NCI-H69 (cell line): ENCODE data around the gene ZNF521.
A peak's percentile ranks its signal among the peaks of the same experiment; 100 is the strongest.
"Not testable (repeated sequence)": the region's sequence is repeated elsewhere in the genome, so short reads cannot be mapped to it uniquely, and the experiment has no call there.

Experiments used
- DNase-seq: peaks from one replicate; lab custom pipeline; 2025; lab: John Stamatoyannopoulos, UW

Gene ZNF521

DNA sequence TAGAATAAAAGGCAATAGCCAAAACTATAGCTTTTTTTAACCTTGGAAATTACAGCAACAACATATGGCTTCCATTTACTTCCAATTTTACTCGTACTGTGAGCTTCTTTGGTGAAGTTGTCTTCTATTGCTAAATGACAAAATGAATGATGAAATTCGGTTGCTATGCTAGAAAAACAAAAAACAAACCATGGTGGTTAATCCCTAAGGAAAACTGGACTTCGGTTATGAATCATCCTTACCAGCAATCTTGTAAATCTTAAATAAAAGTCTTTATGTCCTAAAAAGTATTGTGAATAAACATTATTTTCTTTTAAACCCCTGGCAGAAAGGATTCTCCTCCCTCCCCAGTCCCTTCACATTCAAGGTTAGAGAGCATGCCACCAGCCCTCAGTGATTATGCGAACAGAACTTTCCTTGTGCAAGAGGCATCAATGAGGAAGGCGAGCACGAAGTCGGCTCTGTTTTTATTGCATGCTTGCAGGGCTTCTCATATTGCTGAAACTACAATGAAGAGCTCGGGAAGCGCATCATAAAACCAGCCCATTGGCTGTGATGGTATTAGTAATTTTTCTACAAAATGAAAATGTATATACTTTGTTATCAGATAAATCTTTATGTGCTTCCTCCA lies 62.9 kb downstream of the ZNF521 start:
- DNase-seq = no peak

DNA sequence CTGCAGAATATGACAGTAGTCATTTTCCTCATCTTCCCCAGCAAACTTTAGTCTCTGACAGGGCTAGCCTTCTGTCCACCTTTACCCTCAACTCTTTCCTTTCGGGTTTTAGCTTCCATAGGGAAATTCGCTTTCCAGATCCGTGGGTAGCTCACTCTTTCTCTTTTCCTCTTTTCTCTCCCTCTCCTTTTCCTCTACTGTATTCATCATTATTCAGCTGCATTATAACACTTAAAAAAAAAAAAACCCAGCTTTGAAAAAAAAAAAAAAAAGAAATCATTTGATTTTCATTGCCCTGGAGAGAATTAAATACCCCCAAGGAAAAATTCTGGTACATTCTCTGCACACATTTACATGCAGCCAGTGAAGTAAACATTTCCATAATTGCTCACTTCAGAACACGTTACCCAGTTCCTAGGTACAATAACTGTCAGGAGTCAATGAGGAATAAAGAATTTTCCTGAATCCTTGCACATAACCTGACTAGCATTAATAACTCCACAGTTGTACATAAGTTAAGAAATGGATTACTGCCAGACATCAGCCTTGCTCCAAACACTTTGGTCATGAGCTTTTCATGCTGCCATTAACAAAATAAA lies 63.5 kb downstream of the ZNF521 start:
- no peak for DNase-seq

DNA sequence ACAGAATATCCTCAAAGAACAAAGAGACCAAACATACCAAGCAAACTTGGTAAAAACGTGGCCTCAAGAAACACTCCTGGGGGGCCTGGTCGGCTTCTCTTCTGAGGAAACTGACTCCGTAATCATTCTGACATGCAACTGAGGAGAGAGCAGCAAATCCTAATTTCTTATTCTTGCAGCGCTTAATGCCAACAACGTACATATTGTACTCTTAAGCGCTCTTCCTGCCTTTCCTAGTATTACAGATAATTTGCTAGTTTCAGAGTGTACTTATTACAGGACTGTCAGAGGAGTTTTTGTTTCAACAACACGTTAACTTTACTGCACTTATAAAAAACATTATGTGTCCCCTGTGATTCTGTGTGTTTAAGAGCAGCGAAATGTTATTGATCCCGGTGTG lies 64.9 kb downstream of the ZNF521 start:
- no peak for DNase-seq

DNA sequence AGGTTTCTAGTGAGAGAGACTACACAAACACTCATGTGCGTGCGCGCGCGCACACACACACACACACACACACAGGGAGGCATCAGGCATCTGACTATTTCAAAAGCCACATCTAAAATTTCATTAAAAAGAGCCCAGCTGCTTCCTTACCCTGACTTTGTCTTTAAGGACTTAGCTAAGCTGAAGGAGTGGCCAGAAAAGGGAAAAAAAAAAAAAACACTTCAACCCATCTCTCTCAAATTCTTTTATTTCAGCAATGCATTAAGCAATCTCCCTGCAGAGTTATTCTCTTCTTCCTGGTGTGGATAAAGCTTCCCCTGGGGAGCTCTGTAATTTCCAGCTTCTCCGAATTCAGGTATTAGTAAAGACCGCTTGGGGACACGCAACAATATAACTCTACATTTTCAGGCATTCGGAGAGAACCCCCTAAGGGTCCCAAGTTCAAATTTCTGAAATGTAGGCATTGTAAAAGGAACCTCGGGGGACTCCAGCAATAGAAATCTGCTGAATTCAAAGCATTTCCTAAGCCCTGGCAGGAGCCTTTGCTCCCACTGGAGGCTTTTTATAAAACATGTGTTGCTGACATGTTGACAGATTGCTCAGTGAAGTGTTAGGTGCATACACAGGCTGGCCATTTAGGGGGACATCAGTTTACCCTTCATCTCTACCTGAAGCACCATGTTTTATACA lies 67.0 kb downstream of the ZNF521 start:
- DNase-seq = peak; percentile 91

DNA sequence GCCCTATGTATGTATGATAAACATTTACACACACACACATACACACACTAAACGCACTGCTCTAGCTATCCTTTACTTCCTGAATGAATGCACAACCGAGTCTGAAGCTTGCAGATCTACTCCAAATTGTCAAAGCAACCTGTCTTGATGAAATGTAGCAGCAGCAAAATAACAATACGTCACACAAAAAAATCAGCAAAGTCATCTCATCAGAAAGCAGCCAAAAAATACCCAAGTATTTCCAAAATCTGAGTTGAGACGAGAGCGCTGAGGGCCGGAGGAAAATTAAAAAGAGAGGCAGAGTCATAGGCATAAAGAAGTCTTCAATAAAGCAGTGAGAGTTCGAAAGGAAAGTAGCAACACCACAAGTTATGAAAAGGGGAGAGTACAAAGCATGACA lies 67.7 kb downstream of the ZNF521 start:
- DNase-seq = no peak

DNA sequence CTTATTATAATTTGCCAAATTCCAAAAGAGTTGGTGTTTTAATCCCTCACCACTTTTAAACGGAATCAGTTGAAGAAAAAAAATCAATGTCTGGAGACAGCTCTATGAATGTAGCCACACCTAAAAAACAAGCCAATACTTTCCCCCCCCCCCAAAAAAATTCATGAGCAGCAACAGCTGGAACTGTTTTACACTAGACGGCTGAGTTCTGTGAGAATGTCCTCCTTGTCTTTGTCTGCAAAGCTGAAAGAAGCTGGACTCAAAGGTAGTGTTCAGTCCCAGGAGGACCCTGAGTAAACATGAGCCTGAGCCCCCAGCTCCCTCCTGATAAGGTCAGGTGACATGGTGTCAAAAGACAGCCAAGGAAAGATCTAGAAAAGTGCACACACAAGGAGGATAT lies 68.2 kb downstream of the ZNF521 start:
- DNase-seq = peak; percentile 62

DNA sequence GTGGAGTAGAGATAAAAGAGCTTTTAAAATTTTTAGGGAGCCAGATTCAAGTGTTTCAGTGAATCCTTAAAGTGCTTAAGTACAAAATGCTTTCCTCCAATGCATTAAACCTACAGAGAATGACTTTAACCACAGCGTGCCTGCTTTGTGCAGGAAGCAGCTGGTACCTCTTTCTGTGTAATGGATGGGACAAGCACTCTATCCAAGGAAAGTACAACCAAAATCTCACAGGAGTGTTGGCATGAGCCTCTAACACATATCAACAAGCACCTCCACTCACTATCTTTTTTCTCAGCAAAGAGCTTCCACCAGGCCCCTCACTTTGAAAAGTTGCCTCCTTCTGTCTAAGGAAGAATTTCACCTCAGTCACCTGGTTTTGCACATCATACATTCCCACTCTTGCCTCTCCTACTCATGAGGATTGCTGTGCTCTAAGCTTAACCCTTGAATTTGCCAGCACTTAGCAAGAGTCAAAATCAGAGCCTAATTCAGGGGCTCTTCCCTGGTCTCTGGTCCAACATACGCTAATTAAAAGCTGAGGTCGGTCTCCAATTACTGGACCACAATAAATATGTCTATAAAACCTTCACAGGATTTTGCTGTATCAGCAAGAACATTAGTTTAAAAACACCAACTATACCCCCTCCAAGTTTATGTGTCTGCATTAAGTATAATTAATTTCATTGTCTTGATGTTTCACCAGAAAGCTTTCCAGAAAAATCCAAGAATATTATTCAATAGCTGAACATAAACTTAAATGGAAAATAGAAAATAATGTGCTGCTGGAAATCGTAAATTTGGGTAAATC lies 68.9 kb downstream of the ZNF521 start:
- peak; percentile 19 for DNase-seq

DNA sequence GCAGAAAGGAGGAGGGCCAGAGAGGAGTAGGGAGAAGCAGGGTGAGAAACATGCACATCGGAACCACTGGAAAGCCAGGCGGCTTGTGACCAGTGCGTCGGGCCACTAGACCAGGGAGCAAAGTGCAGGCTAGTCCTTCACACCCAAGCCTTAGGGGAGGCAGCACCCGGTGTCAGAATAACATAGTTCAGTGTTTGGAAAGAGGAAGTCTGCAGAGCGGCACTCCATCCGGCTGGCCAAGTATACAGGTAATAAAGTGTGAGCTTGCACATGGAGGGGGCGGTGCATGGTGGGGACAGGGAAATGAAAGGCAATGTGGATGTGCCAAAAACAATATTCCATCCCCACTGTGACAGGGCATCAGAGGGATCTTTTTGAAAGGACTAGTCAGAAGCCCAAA lies 69.7 kb downstream of the ZNF521 start:
- DNase-seq = no peak

DNA sequence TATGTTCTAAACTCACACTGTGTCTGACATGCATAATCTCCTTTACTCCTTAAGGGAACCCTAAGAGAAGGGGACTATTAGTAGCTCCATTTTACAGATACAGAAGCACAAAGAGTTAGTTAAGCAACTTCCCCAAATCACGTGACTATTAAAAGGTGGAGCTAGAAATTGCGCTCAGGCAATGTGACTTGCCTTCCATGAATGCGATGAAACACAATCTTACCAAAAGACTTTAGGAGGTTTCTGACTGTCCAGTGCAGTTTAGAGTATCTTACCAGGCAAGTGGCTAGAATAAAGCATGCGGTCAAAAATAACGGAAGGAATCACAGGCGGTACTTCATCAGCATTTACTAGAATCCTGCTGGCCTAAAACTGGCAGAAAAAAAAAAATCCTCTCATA lies 70.4 kb downstream of the ZNF521 start:
- DNase-seq = no peak

DNA sequence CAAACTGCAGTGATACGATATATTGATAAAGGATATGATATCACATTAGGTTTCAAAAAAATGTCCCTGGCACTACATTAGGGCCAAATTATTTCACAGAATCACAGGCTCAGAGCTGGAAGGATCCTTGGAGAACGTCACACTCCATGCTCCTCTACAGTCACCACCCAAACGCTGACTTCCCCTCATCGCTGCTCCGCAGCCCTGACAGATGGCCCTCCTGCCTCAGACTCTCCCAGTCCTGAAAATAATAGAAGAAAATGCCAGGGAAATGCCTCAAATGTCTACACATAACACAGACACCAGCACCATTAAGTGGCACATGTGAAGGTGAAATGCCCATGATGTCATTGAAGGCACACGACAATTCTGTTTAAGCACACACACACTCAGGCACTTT lies 72.0 kb downstream of the ZNF521 start:
- no peak for DNase-seq

DNA sequence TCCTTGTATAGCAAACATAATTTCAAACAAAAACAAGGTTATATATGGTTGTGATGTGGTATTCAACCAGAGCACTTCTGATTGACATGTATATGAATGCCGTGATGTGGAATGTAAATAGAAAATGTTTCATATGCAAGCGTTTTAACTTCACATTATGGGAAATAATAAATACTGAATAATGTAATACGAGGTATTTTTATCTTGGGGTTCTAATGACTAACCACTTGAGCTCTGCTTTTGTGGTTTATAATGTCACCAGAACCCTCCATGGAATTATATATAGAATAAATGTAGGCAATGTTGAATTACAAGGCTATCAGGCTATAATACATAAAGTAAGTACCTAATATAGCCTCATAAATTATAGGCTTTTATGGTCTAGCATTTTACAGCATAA lies 72.4 kb downstream of the ZNF521 start:
- no peak for DNase-seq

DNA sequence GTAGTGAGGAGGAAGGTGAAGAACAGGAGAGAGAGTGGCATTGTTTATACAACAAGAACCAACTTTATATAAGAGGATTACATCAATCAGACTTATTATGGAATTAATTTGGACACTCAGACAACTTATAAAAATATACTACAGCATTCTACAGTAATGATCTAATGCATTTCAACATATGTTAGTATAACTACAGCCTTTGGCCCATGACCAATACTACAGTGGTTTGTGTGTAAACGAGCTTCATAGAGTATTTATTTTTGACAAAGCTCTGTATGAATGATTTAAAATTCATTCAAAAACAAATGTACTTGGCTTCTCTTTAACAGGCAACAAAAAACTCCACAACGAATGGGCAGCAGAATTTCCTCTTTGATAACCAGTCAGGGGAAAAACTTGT lies 72.8 kb downstream of the ZNF521 start:
- no peak for DNase-seq

DNA sequence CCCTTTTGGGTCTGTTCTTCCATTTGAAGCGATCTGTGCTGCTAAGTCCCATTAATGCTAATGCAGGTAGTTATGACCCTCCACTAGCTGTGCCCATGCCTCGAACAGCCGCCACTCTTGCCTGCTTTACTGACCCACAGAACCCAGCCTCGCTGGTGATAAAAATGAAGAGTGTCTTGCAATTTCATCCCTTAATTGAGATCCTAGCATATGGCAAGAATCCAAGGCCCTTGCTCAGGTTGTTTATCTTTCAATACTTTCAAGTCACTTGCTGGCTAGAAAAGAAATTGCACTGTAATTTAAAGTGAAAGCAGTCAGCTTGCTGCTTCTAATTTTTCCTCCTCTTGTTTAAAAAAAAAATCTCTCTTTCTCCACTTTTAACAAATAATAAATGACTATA lies 73.6 kb downstream of the ZNF521 start:
- peak; percentile 81 for DNase-seq

DNA sequence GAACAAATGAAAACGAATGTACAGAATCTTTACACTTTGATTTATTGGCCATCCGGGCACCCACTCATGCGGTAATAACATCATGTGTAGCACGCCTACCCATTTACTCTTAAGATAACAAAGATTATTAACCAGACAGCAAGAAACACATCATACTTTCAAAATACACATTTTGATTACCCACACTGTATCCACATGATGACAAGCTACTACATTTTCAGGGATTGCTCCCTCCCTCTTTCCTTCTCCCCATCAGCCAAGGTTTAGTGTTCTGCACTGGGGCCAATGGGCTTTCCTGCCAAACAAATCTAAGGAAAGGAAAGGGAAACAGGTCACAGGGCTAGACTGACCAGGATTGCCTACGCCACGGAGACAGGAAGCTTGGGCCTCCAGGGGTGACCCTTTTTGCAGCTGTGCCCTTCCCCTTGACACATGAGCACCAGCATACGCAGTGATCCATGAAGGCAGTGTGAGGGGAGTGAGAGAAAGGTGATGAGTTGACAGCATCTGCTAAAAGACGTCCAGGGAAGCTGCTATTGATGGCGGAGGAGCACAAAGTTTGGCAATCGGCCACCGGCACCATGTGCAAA lies 76.5 kb downstream of the ZNF521 start:
- DNase-seq = peak; percentile 16

DNA sequence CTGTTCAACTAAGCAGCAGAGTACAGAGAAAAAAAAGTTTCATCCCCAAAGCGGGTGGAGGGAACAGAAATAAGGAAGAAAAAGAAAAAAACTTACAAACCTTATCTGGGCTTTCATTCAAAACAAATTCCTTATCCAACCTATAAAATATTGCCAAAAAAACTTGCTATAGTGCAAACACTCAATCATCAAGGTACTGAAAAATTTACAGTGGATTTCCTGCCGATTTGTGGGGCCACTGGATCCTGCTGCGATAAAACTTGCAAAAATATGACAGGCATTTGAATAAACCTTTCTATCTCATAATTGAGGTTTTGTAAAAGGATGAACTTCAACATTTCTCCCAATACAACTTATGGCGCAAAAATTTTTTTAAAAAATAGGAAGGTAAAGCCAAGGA lies 77.0 kb downstream of the ZNF521 start:
- DNase-seq = no peak

DNA sequence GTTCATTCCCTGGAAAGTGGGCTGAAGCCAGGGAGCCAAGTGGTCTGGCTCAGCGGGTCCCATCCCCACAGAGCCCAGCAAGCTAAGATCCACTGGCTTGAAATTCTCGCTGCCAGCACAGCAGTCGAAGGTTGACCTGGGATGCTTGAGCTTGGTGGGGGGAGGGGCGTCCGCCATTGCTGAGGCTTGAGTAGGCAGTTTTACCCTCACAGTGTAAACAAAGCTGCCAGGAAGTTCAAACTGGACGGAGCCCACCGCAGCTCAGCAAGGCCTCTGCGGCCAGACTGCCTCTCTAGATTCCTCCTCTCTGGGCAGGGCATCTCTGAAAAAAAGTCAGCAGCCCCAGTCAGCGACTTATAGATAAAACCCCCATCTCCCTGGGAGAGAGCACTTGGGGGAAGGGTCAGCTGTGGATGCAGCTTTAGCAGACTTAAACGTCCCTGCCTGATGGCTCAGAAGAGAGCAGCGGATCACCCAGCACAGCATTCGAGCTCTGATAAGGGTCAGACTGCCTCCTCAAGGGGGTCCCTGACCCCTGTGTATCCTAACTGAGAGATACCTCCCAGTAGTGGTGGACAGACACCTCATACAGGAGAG lies 84.9 kb downstream of the ZNF521 start:
- DNase-seq = not testable (repeated sequence)

DNA sequence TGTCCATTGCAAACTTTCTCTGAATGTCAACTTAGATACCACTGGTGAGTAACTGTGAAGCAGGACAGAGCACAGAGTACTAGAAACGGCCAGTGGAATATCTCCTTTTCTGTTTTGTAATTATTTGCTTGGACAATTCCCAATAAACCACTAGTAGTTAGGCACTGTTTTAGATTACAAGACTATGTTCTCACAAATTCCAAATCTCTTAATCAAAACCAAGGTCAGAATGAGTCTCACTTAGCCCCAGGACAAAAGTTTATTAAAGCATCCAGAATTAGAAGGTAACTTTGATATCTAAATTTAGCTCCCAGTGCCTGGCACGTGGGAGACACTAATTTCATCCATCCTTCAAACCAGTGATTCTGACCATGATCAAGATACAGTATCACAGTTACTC lies 89.0 kb downstream of the ZNF521 start:
- no peak for DNase-seq

DNA sequence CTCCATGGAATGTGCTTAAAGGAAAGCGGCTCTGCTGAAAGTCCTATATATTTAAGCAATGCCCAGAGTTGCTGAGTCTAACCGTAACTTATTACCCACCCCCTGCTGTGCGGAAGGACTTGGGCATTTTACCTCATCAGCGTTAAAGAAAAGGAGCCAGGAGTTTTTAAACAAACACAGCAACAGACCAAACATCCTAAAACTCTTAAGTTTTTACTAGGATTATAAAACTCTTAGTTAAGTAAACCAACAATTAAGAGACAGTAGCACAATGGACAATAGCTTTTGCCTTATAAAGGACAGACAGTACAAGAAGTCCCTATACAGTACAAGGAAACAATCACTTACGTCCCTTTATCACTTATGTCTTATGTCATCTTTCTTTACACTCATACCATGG lies 90.2 kb downstream of the ZNF521 start:
- DNase-seq = no peak

DNA sequence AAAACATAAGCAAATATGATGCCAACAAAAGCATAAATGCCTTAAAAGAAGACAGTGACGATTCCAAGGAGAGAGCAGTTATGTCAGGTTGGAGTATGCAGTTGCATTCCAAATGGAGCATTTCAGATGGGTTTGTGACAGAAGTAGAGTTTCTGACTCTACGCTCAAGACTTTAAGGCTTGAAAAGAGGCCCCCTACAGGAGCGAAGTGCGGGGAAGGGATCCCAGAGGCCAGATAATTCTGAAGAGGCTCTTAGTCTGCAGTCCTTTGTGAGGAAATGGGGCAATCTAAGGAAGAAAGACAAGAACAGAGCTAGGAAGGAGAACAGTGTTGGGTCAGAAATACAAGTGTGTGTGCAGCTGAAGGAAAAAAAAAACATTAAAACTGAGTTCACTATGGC lies 95.5 kb downstream of the ZNF521 start:
- DNase-seq = no peak

DNA sequence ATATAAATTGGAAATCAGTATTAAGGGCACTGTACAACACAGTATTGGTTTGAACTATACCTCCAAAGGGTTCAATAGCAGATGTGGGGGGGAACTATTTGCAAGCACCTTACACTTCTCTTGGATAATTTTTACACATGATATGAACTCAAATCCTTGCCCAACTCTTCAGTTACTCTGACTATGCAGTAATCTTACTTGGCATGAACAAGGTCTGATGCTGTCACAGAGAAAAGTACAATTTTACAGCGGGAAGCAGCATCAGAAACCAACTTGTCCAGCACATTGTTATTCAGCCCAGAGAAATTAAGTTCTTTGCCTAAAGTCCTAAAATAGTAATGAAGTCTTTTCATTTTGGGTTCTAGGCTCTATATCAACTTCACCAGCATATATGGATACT lies 98.2 kb downstream of the ZNF521 start:
- DNase-seq = no peak

DNA sequence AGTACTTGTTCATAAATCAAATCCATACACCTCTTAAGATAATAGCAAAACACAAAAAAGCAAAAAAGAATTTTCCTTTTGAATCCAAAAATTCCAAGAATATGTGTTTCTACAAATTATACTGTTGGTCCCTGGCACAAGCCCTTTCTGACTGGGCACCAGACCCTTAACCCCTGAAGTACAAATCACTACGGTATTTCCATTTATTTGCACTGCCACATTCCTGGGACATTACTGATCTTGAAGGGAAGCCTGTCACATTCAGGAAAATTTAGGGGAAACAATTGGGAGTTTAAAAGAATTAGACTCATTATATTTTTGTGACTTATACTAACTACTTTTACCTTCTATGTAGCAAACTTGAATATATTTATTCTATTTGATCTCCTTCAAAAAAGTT lies 98.8 kb downstream of the ZNF521 start:
- DNase-seq = no peak

DNA sequence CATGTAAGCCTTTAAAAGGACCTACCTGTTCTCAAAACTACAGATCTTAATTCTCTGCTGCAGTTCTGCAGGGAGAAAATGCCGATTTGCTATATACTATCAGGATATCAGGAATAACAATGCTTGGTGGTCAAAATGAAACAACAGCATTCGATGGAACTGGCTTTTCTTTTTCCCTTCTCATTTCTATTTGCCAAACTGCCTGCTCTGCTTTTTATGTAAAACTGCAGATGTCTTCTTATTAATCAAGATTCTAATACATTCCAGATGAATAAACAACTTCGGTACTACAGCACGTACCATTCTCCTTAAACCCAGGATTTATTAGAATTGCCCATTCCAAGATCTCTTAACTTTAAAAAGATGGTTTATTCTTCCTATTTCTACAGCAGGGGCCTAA lies 100.9 kb downstream of the ZNF521 start:
- no peak for DNase-seq
